Measurements from ENCODE around the gene COQ9.
A peak's percentile ranks its signal among the peaks of the same experiment; 100 is the strongest.
"Not testable (repeated sequence)": the region's sequence is repeated elsewhere in the genome, so short reads cannot be mapped to it uniquely, and the experiment has no call there.

COQ9 gene

DNA sequence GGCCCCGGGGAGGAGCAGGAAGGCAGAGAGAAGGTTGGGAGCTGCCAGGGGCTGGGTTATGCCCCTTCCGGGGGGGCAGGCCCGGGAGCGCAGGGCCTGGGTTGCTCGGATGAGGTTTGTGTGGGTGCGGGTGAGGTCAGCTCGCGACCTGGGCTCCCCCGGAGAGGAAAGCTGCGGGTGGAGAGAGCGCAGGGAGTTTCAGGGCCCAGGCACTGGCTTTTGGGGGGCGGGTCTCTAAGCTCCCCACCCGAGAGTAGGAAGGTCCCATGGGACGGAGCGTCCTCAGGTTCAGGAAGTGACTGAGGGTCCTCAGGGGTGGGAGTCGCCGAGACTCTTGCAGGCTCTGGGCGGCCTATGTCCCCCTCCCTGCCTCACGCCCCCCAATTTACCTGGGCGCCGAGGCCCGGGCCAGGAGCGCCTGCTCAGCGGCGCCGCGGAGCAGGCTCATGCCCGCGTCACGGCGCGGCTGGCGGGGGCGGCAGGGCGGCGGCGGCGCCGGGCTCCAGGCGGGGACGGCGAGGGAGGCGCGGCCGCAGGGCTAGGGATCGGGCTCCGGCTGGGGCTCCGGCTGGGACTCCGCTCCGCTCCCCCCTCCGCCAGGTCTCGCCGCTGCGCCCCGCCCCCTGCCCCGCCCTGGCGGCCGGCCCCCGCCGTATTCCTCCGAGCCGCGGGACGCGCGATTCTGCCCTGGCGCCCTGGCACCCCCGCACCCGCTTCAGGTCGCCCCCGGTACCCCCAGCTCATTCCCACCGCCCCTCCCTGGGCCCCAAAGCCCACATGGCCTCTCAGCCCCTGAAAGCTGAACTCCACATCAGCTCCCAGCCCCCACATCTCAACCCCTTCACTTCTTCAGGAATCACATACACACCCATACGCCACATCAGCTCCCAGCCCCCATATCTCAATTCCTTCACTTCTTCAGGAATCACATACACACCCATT lies 38.9 kb downstream of the COQ9 start, which contains the start of gene DOK4:
DOK4 (minus strand) TSS at position 578 of the 942 bp plus-strand sequence. CDS start 6,986 bp downstream, outside the sequence.
- peak; percentile 32 to 49 for DNase-seq

DNA sequence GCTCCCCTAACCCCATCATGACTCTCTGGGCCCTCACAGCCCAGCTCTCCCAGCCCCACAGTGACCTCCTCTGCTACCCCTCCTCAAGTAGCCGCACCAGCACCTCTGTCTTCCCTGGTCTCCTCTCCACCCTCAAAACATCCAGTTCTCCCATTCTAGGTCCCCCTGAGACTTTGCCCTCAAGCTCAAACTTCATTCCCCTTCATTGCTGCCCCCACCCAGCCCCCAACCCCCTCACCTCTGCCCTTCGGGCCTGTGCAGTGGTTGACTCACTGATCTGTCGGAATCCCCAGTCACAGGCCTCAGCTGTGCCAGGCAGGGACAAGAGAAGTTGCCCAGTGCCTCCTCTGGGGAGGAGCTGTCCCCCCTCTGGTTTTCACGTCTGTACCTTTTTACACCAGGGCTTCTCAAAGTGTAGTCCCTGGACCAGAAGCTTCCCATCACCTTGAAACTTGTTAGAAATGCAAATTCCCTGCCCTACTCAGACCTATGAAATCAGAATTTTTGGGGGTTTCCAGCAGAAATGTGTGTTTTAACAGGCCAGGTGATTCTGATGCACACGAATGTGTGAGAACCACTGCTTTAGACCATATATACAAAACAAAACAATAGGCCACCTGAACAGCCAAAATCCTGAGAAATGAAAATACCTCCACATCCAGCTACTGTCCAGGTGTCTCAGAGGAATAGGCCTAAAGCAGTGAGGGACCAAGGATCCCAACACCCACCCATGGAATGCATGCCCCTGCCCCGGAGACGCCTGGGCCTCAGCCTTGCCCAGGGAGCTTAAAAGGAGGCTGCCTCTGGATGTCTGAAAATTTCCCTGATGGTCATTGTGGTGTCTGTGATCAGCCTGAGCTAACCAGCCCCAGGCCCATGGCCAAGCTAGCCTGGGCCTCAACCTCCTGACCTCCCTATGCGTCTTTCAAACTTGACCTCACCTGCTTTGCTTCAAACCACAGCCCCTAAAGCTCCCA lies 39.9 kb downstream of the COQ9 start:
- DNase-seq, result no peak

DNA sequence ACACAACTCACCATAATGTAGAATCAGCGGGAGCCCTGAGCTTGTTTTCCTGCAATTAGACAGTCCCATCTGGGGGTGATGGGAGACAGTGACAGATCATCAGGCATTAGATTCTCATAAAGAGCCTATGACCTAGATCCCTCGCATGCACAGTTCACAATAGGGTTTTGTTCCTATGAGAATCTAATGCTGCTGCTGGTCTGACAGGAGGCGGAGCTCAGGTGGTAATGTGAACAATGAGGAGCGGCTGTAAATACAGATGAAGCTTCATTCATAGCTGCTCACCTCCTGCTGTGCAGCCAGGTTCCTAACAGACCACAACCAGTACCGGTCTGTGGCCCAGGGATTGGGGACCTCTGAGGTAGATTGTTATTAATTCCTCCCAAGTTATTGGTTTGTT lies 42.0 kb downstream of the COQ9 start:
- no peak for DNase-seq

DNA sequence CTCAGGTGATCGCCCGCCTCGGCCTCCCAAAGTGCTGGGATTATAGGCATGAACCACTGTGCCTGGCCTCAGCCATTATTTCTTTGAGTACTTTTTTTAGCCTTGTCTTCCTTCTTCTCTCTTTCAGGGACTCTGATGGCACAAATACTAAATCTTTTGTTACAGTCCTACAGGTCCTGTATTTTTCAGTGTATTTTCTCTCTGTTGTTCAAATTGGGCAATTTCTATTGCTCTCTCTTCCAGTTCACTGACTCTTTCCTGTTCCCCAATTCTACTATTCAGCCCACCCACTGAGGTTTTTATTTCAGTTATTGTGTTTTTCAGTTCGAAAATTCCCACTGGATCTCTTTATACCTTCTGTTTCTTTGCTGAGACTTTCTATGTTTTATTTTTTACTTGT lies 46.5 kb downstream of the COQ9 start:
- no peak for DNase-seq

DNA sequence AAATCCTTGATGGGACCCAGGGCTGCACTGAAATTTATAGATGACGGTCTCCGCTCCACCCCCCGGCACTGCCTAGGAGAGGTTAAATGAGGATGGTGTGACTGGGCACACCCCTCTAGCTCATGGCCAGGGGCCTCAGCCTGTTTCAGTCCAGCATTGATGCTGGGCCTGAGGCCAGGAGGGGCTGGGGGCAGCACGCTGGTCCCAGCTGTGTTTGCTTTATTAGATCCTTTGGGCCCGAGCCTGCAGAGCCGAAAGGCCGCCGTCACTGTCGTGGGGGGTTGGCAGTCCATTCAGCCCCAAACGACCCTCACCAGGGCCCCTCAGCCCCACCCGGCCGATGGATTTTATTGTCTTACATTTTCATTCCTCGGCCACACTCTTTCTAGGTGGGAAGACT lies 49.8 kb downstream of the COQ9 start:
- DNase-seq, result no peak

DNA sequence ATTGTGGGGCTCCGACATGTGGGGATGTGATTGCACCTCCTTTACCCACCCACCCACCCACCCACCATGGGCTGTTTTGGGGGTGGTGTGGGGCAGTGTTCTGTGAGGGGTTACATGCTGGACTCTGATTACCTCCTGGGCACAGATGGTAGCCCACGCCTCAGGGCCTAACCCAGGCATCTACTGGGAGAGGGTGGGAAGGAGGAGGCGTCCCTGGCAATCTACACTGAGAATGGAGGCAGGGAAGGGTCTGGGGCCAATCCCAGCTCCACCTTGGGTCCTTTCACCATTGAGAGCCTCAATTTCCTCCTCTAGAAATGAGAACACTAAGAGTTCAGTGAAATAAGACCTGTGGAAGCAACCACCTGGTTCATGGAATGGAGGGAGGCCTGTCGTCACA lies 50.8 kb downstream of the COQ9 start:
- DNase-seq, result no peak

- DNase-seq, result not testable (repeated sequence)
Measured at GRCh38 chr16:57499941-57500340, 52.7 kb downstream of the COQ9 start.

DNA sequence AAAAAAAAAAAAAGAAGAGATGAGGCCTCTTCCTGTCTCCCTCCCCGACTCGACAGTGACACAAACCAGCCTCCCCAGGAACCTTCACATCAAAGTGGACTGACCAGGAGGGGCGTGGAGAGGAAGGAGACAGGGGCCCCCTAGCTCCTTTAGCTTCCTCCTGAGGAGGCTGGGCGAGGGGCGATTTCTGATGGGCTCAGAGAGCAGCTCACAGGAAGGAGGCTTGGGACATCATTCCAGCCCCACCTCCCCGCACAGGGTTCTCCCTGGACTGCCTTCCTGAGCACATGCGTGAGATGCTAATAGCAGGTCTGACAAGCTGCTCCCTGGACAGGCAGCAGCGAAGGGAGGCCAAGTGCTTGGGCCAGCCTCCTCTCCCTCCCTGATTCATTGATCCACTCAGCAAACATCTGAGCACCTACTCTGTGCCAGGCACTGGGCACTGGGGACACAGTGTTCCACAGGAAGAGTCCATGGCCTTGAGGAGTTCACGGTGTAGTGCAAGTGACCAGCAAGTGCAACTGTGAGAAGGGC lies 53.4 kb downstream of the COQ9 start:
- DNase-seq, result no peak

- no peak for DNase-seq
Measured at GRCh38 chr16:57501492-57501891, 54.2 kb downstream of the COQ9 start.

GRCh38 chr16:57502048-57502775 lies 54.9 kb downstream of the COQ9 start:
- DNase-seq, result no peak

DNA sequence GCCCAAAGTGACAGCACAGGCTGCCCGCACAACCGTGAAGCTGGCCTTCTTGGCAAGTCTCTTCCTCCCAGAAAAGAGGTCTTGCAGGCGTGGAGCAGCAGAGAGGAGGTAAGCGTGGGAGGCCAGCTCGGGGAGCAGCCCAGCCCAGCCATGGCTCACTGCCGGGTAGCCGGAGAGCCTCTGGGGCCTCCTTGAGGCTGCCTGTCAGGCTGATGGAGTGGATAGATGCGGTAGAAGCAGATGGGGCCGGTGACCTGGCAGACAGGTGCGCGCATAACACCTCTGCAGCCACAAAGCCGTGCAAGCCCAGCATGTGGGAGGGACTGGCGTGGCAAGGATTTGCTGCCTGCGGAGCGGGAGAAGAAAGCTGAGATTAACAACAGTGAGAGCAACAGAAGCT lies 56.1 kb downstream of the COQ9 start:
- no peak for DNase-seq

DNA sequence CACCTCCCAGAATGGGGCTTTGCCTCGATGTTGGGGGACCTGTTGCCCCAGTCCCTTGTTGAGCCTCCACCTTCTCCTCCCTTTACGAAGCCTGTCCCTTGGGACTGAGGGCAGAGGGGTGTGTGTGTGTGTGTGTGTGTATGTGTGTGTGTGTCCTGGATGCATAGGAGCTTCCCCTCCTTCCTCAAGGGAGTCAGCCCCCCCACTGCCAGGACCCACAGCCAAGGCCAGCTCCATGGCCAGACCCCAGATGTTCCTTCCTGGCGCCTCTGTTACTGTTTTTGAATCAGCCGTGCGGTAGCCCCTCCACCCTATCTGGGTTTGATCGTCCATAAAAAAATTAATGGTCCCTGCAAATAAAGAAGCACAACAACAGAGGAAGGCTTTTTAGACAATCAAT lies 56.7 kb downstream of the COQ9 start:
- DNase-seq, result no peak

GRCh38 chr16:57504491-57504890 lies 57.2 kb downstream of the COQ9 start:
- no peak for DNase-seq

DNA sequence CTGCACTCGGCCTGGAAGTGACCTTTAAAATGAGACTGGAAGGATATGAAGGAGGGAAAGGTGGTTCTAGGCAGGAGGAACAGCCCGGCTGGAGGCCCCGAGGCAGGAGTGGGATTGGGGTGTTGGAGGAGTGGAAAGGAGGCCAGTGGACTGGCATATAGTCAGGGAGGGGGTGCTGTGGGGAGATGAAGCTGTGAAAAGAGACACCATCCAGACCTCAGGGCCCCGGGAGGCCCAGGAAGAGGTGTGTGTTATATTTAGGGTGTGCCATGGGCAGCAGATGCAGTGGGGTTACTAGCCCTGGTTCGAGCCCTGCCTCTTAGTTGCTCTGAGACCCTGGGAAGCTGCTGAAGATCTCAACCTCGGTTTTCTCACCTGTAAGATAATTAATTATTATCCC lies 57.9 kb downstream of the COQ9 start:
- DNase-seq, result no peak

GRCh38 chr16:57507136-57508034 lies 60.1 kb downstream of the COQ9 start:
- DNase-seq, result no peak

DNA sequence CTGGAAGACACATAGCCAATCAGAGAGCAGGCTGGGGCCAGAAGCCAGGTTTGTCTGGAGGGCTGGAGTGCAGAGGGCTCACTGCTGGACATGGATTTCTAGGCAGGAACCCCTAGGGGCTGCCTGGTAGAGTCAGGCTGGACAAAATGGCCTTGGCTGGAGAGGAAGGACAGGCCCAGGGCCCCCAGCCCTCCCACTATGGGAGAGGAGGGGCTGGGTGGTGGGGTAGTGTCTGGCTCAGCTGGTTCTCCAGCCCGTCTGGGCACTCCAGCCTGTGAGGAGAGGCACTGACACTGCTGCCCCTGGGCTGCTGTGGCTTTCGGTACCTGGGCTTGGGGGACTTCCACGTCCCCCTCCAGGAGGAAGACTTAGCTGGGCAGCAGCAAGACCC lies 60.8 kb downstream of the COQ9 start:
- no peak for DNase-seq

DNA sequence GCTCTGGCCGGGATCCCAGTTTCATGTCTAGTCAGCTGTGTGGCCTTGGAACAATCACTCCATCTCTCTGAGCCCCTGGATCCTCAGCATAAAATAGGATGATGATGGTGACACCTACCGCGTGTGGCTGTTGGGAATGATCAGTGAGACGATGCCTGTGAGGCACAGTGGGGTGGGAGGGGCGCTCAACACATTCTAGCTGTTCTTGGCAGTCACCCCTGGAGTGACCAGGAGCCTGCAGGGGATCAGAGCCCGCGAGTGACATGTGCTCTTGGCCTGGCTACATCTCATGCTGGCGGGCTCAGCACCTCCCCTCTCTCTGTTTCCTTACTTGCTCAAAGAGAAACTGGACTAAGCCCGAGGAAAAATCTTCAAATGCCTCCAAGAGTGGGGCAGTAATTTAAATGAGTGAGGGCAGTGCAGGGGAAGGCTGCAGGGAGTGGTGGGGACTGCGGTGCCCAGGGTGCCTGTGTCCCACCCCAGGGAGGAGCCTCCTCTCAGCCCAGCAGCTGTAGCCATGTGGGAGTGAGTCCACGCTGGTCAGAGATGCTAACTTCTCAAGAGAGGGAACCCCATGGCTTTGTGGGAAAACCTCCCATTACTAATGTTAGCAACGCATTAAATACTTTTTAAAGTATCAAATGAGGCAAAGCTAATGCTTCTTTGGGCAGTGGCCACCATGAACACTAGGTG lies 62.1 kb downstream of the COQ9 start:
- no peak for DNase-seq

DNA sequence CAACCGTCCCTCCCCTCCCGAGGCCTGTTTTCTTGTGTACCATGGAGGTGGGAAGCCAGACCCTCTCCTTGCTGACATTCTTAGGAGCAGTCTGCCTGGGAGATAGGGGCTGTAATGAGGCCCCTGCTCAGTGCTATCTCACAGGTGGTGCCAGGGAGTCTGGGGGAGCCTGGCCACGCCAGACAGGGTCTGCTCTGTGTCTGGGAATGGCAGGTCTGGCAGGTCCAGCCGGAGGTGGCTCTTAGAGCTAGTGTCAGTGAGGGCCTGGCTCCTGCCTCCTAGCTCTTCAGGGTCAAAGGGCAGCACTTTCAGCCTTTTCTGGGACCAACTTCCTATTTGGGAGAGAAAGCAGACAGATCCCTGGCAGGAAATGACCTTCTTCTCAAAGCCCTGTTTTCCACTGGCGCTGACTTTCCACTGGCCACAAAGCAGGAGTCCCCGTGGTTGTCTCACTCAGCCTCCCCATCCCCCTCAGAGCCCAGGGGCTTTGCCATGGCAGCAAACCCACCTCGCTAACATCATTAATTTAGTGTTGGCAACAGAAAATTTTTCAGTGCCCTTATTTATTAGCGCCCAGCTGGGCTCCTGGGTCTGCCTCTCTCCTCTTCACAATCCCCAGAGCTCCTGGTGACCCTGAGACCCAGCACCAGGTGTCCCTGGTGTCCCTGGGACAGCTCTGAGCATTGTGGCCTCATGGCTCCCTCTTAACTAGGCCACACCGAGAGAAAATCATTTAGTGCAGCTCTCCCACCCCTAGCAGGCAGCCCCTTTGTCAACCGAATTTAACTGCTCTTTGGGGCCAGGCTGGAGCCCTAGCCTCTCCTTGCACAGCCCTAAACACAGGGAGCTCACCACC lies 63.0 kb downstream of the COQ9 start:
- no peak for DNase-seq
